Left colon (tissue), 2 donors: ENCODE results near the gene ZFAND3. TPM values are rescaled to one million over a fixed set of nuclear protein-coding genes. Genes with fewer than 3 reads are reported as not detected.

ENCODE experiments used
- ATAC-seq: fragments of 200-7000 bp; cut with Tn5 transposase; one replicate; pipeline ENCODE4 v1.9.1; 2020; ENCODE audit warnings: mild to moderate bottlenecking, moderate library complexity
- DNase-seq, 2 donors: peaks; one replicate each; pipeline ENCODE4 v3.0.0-alpha.2; 2020
- intact Hi-C, 2 donors: fragments of 100-400 bp; cut with DNase I in 1 of 2; cut with micrococcal nuclease in 1 of 2; formaldehyde crosslinking; loops; one replicate each; pipeline versions ENCODE4 v1.11.2 to v1.14.0; 2022; cut with DNase I, micrococcal nuclease
- long read RNA-seq: library from polyadenylated mRNA; unstranded; transcript quantifications from one replicate; pipeline ENCODE4 v2.0.0, GENCODE V29; 2021
- total RNA-seq, 2 donors: library from RNA; stranded (reverse); fragmentation: NEBNext Ultra II Directional; extraction: Animal tissue kit (Norgen Biotek cat#: 25700); gene quantifications; one replicate each; pipeline ENCODE4 v1.2.1, GENCODE V29; 2021
- donor health status: DM: no; HTN: no; CAD: no.
- donor health status: DM: yes; HTN: yes; CAD: no.

ZFAND3 gene, protein sequence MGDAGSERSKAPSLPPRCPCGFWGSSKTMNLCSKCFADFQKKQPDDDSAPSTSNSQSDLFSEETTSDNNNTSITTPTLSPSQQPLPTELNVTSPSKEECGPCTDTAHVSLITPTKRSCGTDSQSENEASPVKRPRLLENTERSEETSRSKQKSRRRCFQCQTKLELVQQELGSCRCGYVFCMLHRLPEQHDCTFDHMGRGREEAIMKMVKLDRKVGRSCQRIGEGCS
- total RNA-seq, result 10 to 100 TPM; 66.4 to 77.0 TPM
- long read RNA-seq, partial matches to known transcripts, result 7 of 24 reads
- long read RNA-seq, other reads (novel, unspliced or antisense), result 13 of 24 reads

DNA sequence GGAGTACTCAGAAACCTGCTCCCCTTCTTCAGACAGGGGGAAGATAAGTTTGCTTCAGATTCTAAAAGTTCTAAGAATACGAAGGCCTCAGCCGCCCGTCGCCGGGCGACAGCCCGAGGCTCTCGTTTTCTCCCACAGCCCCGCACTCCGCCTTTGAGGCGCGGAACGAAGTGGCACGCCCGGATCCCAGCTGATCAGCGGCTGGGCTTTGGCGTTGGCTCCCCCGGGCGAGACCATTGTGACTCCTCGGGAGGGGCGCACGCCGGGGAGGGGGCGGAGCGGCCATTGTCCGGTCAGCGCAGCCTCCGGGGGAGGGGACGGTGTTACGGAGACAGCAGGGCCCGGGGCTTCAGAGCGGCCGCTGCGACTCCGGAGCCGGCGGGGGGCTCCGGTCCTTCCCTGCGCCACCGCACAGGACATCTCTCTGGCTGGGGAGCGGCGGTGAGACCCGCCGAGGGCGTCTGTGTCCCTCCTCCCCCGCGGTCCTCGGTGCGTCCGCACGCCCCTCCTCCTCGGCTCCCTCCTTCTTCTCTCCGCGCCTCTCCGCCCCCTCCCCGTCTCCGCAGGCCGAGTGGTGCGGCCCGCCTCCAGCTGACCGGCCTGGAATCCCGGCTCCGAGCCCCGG lies at the start of gene ZFAND3:
Gene ZFAND3 (plus strand): TSS at position 551 of the 625 bp plus-strand sequence. CDS start 219 bp downstream, outside the sequence.
- intact Hi-C loops, result no loop called here
- ATAC-seq, result peak; percentile 80
- peak; percentile 95 to 97 for DNase-seq

DNA sequence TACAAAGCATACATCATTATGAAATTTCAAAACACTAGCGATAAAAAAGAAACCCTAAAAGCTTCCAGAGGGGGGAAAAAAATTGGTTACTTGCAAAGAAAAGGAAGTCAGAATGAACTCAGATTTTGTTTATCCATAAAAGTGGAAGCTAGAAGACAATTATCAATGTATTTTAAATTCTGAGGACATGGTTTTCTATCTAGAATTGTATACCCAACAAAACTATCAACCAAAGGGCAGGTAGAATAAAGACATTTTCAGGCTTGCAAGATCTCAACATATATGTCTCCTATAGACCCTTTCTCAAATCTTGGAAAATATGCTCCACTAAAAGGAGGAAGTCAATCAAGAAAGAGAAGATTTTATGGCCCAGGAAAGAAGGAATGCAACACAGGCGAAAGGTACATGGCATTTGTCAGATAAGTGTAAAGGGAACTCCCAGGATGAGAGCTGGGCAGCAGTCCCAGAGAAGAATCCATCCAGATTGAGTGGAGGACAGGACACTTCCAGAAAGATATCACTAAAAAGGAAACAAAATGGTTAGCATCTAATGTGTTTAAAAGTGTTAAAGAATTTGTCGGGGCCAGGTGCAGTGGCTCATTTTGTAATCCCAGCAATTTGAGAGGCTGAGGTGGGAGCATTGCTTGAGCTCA lies 45.4 kb upstream of the ZFAND3 start:
- DNase-seq (no peak), ATAC-seq (no peak)
- intact Hi-C loops, result no loop called here

DNA sequence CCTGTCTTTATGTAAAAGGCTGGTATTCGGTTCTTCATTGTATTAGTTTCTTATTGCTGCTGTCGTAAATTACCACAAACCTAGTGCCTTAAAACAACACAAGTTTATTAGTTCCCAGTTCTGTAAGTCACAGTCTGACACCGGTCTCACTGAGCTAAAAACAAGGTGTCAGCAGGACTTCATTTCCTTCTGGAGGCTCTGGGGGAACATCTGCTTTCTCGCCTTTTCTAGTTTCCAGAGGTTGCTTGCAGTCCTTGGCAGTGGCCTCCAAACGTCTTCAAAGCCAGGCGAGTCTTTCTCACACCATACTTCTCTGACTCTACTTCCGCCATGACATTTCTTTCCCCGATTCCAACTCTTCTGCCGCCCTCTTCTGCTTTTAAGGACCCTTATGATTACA lies 43.0 kb upstream of the ZFAND3 start:
- intact Hi-C loops, result no loop called here
- ATAC-seq, result no peak
- DNase-seq, result no peak

DNA sequence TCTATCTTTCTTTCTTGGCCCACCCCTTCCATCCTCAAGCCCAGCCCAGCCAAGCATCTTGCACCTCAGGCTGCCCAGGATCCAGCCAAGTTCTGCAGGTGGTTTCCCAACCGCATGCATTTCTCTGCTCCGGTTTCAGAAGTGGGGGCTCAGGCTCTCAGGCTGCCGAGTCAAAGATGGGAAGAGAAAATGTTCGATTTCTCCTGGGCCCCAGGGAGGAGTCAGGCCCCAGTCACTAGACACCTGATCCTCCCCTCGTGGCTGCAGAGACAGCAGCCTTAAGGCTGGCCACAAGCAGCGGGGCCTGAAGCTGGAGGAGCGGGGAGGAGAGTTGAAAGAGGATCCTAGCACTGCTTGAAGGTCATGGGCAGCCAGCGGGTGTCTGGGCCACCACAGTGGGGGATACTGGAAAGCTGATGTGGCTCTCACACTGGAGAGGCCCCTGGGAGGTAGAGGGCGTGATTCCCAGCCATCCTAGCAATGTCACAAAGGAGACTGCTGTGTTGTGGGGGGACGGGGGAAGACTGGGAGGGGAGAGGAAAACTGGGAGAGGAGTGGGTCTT lies 42.2 kb upstream of the ZFAND3 start:
- intact Hi-C loops, result no loop called here
- DNase-seq (no peak), ATAC-seq (no peak)

DNA sequence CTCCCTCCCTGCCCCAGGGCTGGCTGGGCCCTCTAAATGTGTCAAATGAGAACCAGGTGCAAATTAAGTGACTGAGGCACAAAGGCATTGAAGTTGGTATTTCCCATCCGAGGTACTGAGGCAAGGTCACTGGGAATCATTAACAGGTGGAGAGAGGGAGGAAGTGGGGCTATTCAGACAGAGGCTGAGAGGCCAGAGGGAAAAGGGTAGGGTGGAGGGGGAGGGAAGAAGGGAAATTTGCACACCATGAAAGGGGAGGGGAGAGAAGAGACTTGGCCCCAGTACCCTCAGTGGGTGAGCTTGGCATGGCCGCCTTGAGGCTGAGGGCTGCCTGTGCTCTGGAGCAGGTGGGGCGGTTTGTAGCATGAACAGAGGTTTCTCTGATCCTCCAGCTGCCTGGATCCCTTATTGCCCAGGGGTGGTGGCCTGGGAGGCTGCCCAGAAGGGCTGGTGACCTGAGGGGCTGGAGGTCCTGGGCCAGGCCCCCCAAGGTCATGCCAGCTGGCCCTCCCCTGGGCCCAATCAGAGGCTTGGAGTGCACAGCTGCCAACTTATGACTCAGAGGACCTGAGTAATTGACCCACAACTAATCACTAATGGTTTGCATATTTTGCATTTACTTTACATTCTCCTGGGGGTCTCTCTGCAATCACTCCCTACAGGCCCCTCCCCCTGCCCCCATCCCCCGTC lies 40.3 kb upstream of the ZFAND3 start:
- DNase-seq, result no peak
- intact Hi-C loops, result no loop called here
- ATAC-seq, result no peak

DNA sequence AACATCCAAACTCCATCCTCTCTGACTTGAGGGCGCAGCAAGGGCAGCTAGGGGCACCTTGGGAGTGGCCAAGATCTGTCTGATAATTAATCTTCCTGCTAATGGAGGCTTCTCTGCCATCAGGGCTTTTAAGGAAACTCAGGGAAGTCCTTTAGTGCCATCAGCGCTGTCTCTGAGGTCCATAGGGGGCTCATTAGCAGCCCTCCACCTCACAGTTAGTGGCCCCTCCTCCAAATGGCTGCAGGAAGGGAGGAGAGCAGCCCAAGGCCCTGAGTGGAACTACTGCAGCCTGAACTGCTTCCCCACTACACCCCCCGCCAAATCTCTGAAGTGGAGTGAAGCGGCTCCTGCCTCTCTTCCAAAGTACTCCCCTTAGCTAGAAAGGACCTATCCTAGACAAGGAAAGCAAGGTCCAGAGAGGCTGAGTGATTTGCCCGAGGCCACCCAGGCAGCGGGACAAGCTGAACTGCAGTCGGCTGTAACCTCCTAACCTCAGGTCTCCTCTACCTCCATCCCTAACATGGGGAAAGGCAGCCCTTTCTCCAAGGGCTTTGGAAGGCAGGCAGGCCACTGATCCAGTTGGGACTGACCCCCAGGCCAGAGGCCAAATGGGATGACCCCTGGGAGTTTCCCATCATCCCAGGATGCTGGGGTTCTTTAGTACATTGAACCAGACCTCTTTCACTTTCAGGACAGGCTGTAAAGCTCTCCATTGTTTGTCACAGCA lies 39.5 kb upstream of the ZFAND3 start:
- DNase-seq (no peak), ATAC-seq (no peak)
- intact Hi-C loops, result no loop called here

DNA sequence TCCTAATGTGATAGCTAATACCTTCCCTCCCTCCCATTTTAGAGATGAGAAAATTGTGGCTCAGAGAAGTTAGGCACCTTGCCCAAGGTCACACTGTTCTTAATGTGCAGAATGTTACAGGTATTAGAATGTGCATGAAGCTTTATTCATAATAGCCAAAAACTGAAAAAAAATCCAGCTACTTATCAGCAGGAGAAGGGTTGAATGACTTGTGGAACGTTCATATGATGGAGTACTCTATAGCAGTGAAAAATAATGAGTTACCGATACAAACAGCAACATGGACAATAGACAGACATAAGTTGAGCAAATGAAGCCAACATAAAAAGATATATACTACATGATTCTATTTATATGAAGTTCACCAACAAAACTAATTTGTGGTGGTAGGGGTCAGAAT lies 37.7 kb upstream of the ZFAND3 start:
- DNase-seq (no peak), ATAC-seq (no peak)
- intact Hi-C loops, result no loop called here

DNA sequence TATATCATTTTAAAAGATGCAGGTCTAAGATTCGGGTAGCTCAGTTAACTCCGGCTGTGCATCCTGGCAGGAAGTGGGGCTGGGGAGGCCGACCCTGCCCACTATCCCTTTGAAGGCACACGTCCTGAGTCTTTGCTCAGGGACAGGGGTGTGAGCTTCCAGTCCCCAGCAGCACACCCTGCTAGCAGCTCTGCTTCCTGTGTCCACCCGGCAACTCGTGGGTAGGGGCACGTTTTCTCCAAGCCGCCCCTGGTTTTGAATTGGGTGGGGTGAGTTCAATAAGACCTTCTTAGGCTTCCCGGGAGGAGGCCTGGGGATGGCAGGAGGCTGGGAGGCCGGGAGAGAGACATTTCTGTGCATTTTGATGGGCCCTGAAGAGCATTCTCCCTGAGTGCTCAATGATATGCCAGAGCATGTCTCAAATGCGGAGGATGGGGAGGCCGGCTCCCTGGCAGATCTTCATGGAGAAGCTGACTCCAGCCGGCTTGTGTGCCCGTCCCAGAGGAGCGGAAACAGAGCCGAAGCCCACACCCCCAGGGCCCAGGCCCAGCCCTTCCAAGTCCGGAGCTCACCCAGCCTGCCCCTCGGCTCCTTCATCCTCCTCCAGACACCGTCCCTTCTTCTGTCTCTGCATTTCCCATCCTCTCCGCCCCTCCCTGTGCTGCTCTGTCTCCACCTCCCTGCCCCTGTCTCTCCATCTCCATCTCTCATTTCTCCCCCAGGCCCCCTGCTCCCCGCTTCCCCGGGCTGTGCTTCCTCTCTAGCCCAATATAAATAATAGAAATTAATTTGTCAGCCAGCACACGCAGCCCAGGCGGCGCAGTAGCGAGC lies 36.3 kb upstream of the ZFAND3 start:
- ATAC-seq (no peak), DNase-seq (no peak)
- intact Hi-C loops, result no loop called here

DNA sequence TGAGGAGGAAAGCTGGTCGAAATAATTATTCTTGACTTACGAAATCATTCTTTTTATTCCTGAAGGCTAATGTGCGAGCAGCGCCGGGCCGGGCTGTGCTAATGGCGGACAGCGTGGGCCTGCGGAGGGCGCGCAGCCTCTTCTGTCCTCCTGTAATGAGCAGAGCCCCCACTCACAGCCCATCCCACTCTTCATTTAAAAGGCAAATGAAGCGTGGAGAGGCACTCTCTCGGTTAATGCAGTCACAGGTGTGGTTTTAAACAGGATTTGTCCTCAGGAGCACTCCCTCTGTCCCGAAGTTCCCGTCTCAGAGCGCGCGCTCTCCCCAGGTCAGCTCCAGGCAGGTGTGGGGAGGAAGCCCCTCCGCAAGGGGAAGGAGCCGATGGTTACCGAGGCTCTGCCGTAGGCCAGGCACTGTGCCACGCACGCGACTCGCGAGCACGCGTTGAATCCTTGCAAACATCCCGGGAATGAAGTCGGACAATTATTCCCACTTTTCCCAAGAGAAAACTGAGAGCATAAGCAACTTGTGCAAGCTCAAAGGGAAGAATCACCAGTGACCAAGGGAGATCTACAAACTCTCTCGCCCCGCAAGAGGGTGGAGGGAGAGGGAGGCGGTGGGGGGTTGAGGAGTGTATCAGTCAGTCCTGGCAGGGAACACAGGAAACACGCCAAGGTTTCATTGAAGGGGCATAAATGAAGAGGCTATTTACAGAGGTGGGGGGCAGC lies 35.5 kb upstream of the ZFAND3 start:
- intact Hi-C loops, result no loop called here
- peak in 1 of 2 donors; percentile 25 for DNase-seq
- ATAC-seq, result peak; percentile 42

DNA sequence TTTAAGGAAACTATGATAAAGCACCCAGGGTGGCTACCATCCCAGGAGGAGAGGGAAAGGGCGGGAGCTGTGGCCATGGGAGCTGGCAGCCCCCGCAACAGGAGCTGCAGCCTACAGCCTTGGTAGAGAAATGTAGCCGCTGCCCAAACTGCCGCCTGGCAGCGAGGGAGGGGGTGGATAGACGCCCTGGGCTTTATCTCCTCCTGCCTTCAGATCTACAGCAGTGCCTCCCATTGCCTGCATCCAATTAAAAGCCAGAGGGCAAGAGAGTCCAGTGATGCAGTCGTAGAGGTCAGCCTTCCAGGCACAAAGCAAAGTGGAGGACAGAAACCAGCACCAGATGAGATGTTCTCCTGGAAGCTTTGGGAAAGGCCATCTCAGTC lies 35.0 kb upstream of the ZFAND3 start:
- no peak for DNase-seq
- intact Hi-C loops, result no loop called here
- ATAC-seq, result peak; percentile 13

DNA sequence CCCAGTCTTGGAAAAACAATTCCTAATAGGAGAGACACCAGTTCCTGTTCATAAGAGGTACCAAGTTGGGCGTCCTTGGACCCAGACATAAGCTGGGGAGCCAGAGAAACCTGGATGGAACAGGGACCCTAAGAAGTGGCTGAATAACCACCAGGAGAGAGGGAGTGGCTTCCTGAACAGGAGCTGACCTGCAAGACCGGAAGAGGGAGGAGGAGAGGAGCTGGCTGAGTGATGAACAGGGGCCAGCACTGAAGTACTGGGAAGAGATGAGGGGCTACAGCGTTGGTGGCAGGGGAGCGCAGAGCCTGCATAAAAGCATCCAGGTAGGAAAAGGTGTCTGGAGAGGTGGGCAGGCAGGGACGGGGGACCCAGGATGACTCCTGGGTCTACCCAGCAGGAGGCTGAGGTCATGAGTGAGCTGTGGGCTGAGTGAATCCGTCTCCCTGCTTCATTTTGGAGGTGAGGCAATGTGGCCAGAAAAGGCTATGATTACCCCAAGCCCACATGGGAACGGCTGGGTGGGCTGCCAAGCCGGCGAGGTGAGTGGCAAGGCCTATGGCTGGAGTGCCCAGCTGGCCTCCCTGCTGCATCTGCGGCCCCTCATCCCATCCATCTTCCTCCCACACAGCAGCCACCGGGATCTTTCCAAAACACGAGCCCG lies 34.4 kb upstream of the ZFAND3 start:
- intact Hi-C loops, result no loop called here
- no peak for DNase-seq
- no peak for ATAC-seq

DNA sequence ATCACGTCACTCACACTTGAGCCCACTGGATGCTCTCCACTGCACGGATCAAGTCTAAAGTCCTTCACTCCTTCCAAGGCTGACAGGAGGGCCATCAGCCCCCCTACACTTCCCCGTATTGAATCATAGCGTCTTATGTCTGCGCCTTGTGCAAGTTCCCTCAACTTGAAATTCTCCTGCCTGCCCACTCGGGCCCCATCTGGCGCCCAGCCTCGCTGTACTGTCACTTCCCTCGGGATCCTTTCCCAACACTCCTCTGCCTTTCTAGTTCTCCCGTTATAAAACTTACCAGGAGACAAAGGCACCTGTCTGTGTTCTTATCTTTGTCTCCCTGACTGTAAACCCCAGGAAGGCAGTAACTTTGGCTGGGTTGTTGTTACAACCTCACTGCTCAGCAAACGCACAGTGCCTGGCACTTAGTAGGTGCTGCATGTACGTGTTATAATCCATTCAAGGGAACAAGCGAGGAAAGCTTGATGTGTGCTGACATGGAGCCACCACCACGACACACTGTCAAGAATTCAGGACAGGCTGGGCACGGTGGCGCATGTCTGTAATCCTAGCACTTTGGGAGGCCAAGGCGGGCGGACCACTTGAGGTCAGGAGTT lies 33.8 kb upstream of the ZFAND3 start:
- ATAC-seq (no peak), DNase-seq (no peak)
- intact Hi-C loops, result no loop called here

DNA sequence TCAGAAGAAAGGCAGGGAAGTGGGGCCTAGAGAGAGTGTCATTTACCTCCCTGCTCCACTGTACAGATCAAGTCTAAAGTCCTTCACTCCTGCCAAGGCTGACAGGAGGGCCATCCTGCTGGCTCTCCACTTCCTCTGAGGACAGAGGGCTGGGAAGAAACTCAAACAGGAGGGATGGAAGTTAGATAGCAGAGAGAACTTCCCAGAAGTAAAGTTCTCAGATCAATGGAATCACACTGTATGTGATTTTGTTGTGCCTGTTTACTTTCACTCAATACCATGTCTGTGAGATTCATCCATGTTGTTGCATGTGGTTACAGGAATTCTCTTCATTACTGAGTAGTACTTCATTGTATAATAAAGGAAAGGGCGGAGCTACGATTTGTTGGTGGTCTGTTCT lies 32.3 kb upstream of the ZFAND3 start:
- DNase-seq (no peak), ATAC-seq (no peak)
- intact Hi-C loops, result no loop called here

DNA sequence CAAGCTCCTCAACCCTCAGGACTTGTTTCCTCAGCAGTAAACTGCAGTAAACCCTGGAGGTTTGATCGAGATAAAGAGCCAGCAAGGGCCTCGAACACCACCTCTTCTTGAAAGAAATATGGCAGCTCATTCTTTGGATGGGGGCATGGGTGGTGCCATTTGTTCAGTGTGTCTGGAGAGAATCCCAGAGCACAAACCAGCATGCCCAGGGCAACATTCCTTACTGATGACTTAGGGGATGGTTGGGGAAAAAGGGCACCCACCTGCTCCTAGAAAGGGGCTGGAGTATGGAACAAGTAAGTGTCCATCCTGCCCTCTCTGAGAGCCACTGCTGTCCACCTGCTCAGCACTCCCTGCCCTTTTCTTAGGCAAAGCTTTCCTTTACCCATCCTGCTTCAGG lies 31.3 kb upstream of the ZFAND3 start:
- DNase-seq (no peak), ATAC-seq (no peak)
- intact Hi-C loops, result no loop called here

DNA sequence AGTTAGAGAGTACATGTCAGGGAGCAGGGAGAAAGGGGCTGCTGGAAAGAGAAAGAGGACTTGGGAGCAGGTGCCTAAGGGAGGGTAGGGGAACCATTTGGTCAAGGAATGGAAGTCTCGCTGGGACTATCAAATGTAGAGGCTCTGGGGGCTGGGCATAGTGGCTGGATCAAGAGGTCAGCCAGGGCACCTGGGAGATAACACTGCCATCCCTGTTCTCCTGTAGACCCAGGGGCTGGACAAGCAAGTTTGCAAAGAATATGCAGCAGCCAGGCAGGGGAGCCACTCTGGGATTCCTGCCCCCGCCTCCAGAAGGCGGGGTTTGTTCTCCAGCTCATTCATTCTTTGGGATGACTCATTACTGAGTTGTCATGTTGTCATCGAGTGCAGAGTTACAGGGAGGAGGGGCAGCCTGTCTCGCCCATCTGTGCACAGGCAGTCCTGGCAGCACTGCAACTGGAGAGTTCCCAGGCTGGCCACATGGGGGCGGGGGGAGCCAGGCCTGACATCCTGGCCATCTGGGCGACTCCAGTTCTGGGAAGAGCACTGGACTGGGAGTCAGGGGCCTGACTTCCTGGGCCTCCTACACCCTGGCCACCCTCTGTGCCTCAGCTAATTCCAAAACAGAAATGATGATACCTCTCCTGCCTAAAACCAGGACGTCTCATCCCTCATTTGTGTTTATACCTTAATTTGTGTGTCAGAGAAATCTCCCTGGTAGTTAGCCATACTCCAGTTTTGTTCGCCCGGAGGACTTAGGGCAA lies 28.2 kb upstream of the ZFAND3 start:
- DNase-seq, result peak; percentile 88 to 92
- intact Hi-C loops, result loop anchor here in 1 of 2 donors (5.0 kb wide), 1 partner anchor 221 kb away; no protein-coding TSS in a partner anchor
- peak; percentile 99 for ATAC-seq
